ENCODE measurements around the gene AGAP1.
"Not testable (repeated sequence)": the region's sequence is repeated elsewhere in the genome, so short reads cannot be mapped to it uniquely, and the experiment has no call there.

AGAP1 gene

DNA sequence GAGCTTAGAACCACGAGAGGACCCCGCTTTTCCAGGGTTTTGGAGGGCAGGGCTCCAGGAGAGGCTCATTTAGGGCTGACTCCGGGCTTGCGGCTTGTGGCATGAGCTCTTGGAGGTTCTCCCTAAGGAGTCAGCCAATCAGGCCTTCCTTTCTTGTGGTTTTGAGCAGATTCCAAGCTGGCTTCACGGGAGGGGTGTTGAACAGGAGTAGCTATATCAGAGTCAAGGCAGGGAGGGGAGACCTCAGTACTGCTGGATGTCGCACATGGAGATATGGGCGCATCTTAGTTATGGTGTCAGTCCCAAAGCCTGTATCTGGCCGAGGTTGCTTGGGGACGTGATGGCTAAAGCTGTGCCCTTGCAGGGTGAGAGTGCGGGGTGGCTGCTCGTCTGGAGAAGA, 98.6 kb downstream of the AGAP1 start:
- DNase-seq (ENCODE audit: low read depth), result no peak

DNA sequence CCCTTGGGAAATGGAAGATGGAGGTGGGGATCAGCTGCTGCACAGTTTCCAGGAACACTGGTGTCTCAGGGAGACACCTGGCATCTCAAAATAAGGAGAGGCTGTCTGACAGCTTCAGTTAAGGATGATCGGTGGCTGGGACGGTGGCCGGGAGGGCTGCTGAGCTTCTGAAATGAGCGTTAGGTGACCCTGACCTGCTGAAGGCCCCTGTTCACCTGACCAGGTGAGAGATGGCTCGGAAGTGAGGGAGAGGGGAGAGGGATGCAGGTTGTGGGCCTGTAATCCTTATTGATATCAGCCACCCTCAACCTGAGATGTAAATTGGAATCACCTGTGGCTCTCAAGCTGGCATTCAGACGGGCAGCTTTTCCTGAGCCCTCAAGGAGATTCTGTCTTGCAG, 99.0 kb downstream of the AGAP1 start:
- DNase-seq (ENCODE audit: low read depth), result no peak

DNA sequence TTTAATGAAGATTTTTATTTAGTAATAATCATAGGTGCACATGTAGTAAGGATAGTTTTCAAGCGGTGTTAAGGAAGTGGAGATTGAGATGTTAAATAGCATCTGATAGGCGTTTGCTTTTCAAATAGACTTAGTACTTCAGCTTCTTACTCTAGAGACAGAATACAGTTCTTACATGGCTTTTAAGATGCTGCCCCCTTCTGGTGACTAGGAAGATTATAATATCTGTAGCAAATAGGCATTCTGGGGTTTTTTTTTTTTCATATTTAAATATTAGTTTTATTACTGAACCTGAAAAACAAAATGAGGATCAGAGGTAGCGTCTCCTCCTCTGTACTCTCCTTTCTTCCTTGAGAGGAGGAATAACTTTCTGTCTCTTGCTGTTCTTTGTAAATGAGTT, 100.2 kb downstream of the AGAP1 start:
- peak; percentile 77 for DNase-seq (ENCODE audit: low read depth)

DNA sequence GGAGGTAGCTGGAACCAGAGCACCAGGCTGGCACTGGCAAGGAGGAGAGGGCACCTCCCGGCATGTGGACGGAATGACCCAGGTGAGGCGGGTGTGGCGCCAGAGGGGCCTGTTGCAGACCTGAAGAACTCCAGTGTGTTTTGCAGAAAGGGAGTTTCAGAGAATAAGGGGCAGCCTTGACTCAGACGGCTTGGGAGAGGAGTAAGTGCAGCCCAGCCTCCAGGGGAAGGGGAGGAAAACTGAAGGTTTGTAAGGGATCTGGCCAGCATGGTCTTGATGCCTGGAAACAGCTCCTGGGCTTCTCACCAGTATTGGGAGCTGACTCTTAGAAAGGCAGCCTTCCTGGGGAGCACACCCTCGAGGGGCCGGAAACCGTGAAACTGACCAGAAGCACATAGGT, 101.1 kb downstream of the AGAP1 start:
- DNase-seq (ENCODE audit: low read depth), result no peak

DNA sequence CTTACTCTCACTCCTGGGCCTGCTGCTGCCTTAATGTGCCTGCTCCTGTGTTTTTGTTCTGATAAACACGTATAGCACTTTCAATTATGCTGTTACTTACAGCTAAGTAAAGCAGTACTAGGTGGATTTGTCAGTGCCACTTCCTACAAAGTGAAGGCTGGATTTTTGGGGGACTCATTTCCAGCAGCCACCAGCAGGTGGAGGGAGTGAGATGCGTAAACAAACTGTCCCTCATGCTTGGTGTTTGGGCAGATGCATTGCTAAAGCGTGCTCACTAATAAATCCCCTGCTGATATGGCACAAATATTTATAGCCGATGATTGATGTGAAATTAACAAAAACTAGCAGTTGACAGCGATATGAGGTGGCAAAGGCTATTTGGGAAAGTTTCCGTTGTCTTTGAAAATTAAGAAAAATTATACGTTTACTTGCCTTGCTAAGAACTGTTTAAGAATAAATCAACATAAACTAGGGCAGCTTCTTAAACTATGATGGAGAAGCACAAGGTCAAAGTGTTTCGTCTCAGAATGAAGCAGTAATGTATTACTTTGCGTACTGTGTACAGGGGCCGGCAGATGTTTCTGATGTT, 101.7 kb downstream of the AGAP1 start:
- peak; percentile 60 for DNase-seq (ENCODE audit: low read depth)

DNA sequence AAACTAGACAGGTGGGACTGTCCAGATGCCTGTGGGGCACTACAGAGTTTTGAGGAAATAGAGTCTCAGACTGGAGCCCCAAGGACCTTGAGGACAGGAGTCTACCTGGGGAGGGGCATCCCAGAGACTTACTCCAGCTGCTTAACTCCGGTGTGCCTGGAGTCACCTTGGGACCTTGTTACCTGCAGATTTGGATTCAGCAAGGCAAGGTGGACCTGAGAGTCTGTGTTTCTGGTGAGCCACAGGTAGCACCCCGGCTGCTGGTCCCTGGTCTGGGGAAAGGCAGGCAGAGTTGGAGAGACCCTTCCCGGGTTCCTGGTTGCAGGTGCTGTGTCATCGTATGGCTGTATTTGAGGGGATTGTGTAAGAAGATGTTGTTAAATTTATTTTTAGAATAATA, 102.4 kb downstream of the AGAP1 start:
- no peak for DNase-seq (ENCODE audit: low read depth)

DNA sequence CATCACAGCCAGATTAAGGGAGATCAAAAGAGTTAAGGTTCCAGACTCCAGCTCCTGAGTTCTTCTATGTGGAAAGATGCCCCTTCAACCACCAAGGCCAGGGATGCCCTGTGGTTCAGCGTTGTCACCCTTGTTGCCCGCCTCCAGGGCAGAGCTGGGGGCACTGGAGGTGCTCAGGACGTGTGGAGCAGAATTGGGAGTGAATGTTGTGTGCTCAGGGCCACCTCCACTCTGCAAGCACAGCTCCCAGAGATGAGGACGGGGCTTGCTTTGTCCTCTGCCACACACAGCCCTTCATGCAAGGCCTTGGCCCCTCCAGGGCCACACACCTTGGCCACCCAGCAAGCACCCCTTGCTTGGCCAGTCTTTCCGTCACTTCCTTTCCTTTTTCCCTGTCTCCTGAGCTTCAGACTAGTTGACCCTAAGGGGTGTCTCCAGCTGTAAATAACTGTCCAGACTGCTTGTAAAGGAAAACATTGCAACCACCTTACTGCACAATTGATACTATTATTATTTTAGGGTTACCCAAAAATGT, 103.3 kb downstream of the AGAP1 start:
- no peak for DNase-seq (ENCODE audit: low read depth)

DNA sequence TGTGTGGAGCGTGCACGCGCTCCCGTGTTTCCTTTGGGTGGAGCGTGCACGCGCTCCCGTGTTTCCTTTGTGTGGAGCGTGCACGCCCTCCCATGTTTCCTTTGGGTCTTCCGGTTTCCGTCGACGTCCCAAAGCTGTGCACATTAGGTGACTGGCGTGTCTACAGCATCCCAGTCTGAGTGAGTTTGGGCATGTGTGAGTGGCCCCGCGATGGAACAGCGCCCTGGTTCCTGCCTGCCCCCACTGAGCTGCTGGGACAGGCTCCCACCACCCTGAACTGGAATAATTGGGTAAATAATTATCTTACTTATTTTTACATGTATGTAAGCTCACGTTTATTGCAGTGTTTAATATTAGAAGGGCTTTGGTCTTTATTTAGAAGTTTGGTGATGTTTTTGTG, 104.2 kb downstream of the AGAP1 start:
- DNase-seq (ENCODE audit: low read depth), result no peak

DNA sequence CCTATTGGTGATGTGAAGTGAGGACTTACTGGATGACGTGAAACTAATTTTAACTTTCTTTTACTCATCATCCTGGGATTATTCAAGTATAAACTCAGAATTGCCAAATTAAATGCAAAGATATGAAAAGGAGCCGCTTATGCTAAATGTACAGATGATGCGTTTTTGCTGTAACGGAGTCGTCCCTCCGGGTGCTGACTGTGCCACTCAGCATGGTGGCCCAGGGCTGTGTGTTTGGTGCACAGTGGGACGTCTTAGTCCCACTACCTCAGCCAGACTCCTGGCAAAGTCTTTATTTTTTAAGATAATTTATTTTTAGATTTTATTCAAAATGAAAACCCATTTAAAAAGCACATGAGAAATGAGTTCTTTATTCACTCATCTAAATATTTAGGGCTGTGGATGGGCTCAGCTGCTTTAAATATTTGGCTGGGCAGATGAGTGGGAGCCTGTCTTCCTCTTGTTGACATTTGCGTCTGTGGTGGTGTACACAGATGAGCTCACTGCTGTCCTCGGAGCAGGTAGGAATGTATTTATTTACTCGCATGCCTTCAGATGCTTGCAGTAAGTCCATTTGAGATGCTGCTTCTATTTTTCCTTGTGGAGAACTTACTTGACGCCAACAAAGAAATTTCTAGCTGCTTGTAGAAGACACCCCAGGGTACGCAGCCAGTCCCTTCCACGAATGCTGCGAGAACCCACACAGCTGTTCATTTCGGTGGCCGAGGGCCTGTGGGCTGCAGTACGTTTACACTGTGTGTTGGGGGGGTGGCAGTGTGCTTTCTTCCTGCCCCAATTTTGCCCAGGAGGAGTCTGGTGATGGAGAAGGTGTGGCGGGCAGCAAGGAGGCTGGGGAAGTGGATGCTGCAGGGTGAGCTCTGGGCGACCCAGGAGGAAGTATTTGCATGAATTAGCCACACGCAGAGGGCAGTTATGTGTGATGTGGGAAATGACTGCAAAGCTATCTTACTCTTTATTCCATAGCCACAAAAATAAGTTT, 105.0 kb downstream of the AGAP1 start:
- DNase-seq (ENCODE audit: low read depth), result no peak

DNA sequence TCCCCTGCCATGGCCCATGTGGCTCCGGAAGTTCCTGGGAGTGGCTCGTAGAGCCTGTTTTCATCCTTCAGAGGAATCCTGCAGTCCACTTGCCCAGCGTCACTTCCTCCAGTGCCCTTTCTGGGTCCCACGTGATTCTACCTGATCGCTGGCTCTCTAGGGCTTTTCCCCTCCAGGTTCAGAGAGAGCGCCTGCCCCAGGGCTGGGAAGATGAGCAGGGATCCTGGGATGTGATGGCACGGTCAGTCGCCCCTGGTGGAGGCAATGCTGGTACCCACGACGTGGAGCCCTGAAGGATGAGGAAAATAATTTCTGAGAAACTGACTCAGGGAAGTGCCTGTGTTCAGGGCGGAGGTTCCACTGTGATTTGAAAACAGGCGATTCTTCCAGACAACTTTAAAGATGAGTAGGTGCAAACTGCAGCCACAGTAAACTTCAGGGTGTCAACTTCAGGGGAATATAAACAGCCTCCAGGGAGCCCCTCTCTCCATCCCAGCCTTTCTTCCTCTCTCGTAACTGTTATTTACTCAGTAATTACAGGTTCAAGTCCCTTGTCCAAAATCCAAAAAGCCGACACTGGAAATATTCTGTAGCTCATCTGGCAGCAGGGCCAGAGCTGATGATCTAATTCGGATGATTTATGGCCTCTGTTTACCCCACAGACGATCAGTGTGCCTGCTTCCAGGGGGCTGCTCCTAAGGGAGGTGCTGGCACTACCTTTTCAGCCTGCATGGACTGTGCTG, 105.9 kb downstream of the AGAP1 start:
- no peak for DNase-seq (ENCODE audit: low read depth)

DNA sequence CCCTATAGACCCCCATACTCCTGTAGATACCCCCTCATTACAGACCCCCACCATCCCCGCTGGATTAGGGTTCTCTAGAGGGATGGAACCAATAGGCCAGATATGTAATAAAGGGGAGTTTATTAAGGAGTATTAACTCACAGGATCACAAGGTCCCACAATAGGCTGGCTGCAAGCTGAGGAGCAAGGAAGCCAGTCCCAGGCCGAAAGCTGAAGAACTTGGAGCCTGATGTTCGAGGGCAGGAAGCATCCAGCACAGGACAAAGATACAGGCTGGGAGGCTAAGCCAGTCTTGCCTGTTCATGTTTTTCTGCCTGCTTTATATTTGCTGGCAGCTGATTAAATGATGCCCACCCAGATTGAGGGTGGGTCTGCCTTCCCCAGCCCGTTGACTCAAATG, 106.6 kb downstream of the AGAP1 start:
- DNase-seq (ENCODE audit: low read depth), result no peak

DNA sequence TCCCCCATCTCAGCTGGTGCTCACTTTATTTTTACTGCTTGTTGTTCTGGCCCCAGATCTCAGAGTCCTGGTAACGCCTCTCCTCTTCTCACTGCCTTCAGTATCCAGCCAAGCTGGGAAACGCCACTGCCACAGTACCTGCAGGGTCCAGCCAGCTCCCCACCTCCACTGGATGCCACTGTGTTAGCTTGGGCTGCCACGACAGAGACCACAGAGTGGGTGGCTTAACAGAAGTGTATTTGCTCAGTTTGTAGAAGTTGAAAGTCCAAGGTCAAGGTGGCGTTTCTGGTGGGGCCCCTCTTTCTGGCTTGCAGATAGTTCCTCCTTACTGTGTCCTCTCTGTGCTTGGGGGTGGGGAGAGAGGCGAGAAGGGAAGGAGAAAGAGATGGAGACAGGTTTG, 107.1 kb downstream of the AGAP1 start:
- no peak for DNase-seq (ENCODE audit: low read depth)

DNA sequence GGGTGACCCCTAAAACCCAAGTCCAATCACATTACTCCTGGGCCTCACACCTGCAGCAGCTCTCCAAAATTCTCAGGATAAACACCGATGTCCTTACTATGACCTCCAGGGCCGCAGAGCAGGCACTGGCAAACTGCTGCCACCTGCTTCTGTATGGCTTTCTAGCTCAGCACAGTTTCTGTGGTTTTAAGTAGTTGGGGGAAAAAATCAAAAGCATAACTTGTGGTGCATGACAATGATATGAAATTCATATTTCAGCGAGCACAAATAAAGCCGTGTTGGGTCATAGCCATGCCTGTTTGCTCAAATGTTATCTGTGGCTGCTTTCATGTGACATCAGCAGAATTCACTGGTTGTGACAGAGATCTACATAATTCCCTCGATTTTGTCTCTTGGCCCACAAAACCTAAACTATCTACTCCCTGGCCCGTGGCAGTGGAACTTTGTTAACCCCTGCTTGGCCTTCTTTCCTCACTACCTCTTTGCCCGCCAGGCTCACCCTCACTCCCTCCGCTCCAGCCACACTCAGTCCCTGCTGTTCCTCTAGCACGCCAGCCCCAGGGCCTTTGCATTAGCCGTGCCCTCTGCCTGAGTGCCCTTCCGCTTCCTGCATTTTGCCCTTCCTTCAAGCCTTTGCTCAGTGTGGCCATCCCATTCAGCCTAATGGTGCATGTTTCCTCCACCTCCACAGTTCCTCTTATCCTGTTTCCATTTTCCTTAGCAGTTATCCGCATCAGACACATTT, 108.3 kb downstream of the AGAP1 start:
- DNase-seq (ENCODE audit: low read depth), result no peak

DNA sequence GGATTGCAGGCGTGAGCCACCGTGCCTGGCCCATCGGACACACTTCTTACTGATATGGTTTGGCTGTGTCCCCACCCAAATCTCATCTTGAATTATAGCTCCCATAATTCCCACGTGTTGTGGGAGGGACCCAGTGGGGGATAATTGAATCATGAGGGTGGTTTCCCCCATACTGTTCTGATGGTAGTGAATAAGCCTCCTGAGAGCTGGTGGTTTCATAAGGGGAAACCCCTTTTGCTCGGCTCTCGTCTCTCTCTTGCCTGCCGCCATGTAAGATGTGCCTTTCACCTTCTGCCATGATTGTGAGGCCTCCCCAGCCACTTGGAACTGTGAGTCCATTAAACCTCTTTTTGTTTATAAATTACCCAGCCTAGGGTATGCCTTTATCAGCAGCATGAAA, 109.1 kb downstream of the AGAP1 start:
- DNase-seq (ENCODE audit: low read depth), result not testable (repeated sequence)

DNA sequence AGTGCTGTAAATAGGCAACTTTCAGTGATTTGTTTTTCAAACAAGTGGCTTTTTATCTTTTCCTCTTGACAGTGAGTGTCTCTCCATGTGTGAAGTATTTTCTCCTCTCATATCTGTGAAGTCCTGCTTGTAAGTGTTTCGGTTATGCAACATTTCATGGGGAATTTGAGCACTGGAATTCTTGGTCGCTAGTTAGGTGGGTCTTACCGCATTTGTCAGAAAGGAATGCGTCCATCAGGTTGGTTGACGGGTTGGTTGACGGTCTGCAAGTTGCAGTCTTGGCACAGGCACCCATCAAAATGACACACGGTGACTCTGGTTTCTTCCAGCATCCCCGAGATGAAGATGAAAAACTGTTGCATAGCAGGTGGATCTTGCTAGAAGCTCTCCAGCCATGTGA, 109.8 kb downstream of the AGAP1 start:
- no peak for DNase-seq (ENCODE audit: low read depth)

DNA sequence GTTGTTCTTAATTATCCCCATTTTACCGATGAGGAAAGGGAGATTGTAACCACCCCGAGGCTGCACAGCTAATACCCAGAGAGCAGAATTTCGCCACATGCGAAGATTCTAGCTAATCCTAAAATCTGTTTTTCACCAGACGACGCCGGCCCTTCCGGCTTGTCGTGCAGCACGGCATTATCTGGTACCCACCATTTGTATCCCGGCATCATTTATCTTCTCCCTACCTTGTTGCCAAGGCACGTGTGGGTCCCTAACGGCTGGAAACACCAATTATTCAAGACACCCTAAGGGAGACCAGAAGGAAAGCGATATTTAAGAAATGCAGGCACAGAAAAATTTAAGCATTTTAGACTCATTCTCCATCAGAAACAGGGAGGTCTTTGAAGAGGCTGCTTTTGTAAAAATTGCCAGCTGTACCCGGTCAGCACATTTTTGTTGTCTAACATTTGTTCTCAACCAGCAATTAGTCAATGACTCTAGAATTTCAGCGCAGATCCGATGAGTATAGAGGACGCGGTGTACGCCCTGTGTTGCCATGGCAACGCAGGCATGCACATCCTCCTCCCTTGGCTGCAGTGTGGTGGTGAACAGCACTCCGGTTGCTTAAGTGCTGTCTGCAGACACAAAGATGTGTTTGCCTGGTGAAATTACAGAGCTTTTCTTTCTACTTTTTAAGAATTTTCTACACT, 111.6 kb downstream of the AGAP1 start:
- peak; percentile 97 for DNase-seq (ENCODE audit: low read depth)

DNA sequence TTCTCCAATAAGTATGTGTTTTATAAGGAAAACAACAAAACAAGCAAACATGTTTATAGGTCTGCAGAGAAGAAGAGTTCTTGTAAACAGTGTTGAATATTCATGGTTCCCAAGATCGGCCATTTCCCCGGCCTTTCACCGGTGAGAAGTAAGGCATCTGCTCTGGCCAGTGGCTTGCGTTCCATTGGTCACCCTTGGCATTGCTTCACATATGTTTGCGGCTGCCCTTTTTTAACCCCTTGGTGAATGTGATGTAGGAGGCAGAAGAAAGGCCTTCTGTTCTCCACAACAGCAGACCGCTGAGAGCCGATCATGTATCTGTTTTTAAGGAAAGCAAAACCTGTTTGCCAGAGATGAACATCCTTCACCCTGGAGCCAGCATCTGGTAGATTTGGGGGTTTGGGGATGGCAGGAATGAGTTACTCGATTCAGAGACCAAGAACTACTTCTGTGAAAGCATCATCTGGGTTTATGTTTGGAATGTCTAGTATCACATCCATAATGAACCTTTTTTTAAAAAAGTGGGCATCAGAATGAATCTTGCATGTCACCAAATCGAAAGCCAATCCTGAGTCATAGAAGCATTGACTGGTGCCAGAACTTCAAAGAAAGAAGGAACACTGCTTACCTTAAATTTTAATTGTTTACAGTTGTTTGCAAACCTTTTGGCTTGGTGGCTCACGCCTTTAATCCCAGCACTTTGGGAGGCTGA, 112.3 kb downstream of the AGAP1 start:
- peak; percentile 24 for DNase-seq (ENCODE audit: low read depth)

DNA sequence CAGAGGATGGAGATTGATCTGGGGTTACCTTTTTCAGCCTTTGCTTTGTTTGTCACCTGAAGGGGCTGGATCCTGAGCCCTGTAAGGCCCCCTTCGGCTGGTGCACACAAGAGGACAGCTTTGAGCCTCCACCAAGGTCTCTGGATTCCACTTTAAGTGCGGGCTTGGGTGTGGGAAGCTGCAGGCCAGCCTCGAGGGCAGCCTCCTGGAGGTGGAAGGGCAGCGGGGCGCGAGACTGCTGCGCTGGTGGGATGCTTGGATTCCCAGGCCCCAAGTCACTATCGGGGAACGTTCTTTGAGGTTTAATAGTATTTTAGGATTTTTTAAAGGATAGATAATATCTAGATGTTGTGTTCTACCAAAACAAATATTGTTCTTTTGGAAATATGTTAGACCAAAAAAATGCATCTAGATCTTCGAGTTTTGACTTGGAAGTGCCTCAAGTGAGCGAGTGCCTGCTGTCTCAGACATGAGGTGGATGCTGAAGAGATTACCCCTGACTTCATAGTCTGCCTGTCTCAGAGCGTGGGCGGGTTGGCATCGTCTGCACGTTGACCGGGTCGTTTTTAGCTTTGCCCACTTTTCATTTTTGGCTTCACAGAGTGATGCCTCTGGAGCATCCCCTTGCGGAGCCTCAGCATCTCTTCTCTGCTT, 113.8 kb downstream of the AGAP1 start:
- no peak for DNase-seq (ENCODE audit: low read depth)

DNA sequence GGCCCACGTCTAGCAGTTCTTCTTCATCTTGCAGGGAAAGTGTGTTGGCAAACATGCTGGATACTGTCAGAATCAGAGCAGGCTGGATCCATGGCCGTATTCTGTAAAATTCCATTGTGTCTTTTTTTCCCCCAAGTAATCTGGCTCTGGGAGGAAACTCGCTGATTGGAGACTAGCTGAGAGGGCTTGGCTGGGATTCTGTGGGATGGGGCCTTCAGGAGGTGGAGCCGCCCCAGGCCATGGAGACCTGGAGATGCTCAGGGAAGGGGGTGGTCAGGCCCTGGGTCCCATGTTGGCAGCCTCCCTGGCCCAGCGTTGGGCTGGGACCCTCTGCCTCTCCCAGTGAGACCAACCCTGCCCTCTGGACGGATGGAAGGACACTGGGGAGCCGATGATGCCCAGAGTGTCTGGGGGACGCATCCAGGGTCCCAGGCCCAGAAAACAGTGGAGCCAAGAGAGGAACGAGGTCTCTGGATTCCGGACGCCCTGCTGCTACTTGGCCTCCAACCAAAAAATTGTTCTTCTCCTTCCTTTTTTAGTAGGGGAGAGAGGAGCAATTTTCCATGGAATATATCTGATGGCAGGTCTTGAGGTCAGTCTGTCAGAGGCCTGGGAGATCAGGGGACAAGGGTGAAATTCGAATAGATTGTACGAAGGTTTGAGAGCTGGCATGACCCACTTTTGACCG, 114.5 kb downstream of the AGAP1 start:
- no peak for DNase-seq (ENCODE audit: low read depth)

Data from stromal cell of bone marrow (primary cell).